ENCODE results near the gene RSRC1. TPM values are rescaled to one million over a fixed set of nuclear protein-coding genes. Genes with fewer than 3 reads are reported as not detected.

The RSRC1 gene
- total RNA-seq, 5 donors from 2014 or later (not counting 1 experiment from before 2014, with no cell fraction given) = 29.9 to 35.0 (median 31.1) TPM

GRCh38 chr3:158247288-158247687, 137.4 kb downstream of the RSRC1 start:
- no peak overlapping the region for H3K4me3 ChIP-seq (ENCODE audit: control insufficient read depth in 1 of 2, extremely low read depth in 1 of 2, low read length in 1 of 2)
- no peaks in the 10 kb centered on the region for H3K27me3 Mint-ChIP-seq
- H3K4me1 ChIP-seq (ENCODE audit: control insufficient read depth in 1 of 2, extremely low read depth in 1 of 2, insufficient read depth in 2 of 2, low read length in 2 of 2) = no peaks in the 10 kb centered on the region
- H3K4me1 Mint-ChIP-seq = peaks cover 1 to 12% (median 5%) of the 10 kb centered on the region in 3 donors
- H3K36me3 ChIP-seq (ENCODE audit: control insufficient read depth in 2 of 2, extremely low read depth in 1 of 2, insufficient read depth in 1 of 2, low read length in 1 of 2) = no peaks in the 10 kb centered on the region
- peaks cover 35 to 59% (median 52%) of the 10 kb centered on the region in 3 donors for H3K9me3 Mint-ChIP-seq
- CTCF ChIA-PET = no interaction called here
- no peaks in the 10 kb centered on the region for H3K27me3 ChIP-seq (replicated peaks in 1 of 2; ENCODE audit: control insufficient read depth in 2 of 2, extremely low read depth in 1 of 2, insufficient read depth in 2 of 2, low read length in 1 of 2)
- POLR2A ChIA-PET = no interaction called here
- H3K36me3 Mint-ChIP-seq = peaks cover 75% of the 10 kb centered on the region
- ATAC-seq (replicated peaks in 1 of 4) (no peak), DNase-seq (no peak)
- WGBS (ENCODE audit: insufficient coverage) = 50% methylated on average over 2 of the region's 3 CpGs
- H3K9me3 ChIP-seq = no peaks in the 10 kb centered on the region
- no peak overlapping the region for H3K27ac ChIP-seq (ENCODE audit: low read length)
- H3K4me3 Mint-ChIP-seq = no peak overlapping the region
- no peak overlapping the region for H3K27ac Mint-ChIP-seq

DNA sequence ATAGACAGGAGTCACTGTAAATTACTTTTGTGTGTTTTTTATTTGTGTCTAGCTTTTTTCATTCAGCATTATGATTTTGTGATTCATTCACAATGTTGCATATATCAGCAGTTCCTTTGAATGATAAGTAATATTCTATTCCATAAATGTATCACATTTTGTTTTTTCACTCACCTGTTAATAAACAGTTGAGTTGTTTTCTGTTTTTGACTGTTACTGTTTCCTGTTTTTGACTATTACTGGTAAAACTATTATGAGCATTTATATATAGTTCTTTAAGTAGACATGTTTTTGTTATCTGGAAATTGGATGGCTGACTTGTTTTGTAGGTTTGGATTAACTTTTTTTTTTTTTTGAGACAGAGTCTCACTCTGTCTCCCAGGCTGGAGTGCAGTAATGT, 138.4 kb downstream of the RSRC1 start:
- H3K4me1 Mint-ChIP-seq = peaks cover 1 to 12% (median 3%) of the 10 kb centered on the region in 3 donors
- peaks cover 41 to 60% (median 50%) of the 10 kb centered on the region in 3 donors for H3K9me3 Mint-ChIP-seq
- CTCF ChIA-PET = no interaction called here
- Histone ChIP-seq H3K4me1 (ENCODE audit: control insufficient read depth in 1 of 2, extremely low read depth in 1 of 2, insufficient read depth in 2 of 2, low read length in 2 of 2) (no peaks in the 10 kb centered on the region), H3K27ac (ENCODE audit: low read length) (no peak overlapping the region), H3K4me3 (ENCODE audit: control insufficient read depth in 1 of 2, extremely low read depth in 1 of 2, low read length in 1 of 2) (no peak overlapping the region), H3K9me3 (peaks cover 2% of the 10 kb centered on the region), H3K27me3 (replicated peaks in 1 of 2; ENCODE audit: control insufficient read depth in 2 of 2, extremely low read depth in 1 of 2, insufficient read depth in 2 of 2, low read length in 1 of 2) (no peaks in the 10 kb centered on the region), H3K36me3 (ENCODE audit: control insufficient read depth in 2 of 2, extremely low read depth in 1 of 2, insufficient read depth in 1 of 2, low read length in 1 of 2) (no peaks in the 10 kb centered on the region)
- no peak for DNase-seq
- POLR2A ChIA-PET = interaction anchor here in 1 of 2 donors (0.6 kb wide), 1 partner anchor 284 kb away, joined by 3 read pairs; no protein-coding TSS in a partner anchor
- H3K27me3 Mint-ChIP-seq = no peaks in the 10 kb centered on the region
- peaks cover 79% of the 10 kb centered on the region for H3K36me3 Mint-ChIP-seq
- H3K4me3 Mint-ChIP-seq = no peak overlapping the region
- H3K27ac Mint-ChIP-seq = no peak overlapping the region
- ATAC-seq (replicated peaks in 1 of 4) = no peak

- H3K4me3 ChIP-seq (ENCODE audit: control insufficient read depth in 1 of 2, extremely low read depth in 1 of 2, low read length in 1 of 2) = no peak overlapping the region
- no peaks in the 10 kb centered on the region for H3K27me3 Mint-ChIP-seq
- no peak for ATAC-seq (replicated peaks in 1 of 4)
- CTCF ChIA-PET = interaction anchor here in 1 of 2 donors (0.6 kb wide), 1 partner anchor 254 kb away, joined by 4 read pairs; no protein-coding TSS in a partner anchor
- H3K9me3 ChIP-seq = peaks cover 4% of the 10 kb centered on the region
- no peak for DNase-seq
- no peak overlapping the region for H3K4me3 Mint-ChIP-seq
- peaks cover 41 to 53% (median 51%) of the 10 kb centered on the region in 3 donors for H3K9me3 Mint-ChIP-seq
- H3K36me3 Mint-ChIP-seq = peaks cover 80% of the 10 kb centered on the region
- 92% methylated on average over 1 of the region's 2 CpGs for WGBS (ENCODE audit: insufficient coverage)
- POLR2A ChIA-PET = no interaction called here
- H3K4me1 ChIP-seq (ENCODE audit: control insufficient read depth in 1 of 2, extremely low read depth in 1 of 2, insufficient read depth in 2 of 2, low read length in 2 of 2) = no peaks in the 10 kb centered on the region
- peaks cover 1 to 12% (median 3%) of the 10 kb centered on the region in 3 donors for H3K4me1 Mint-ChIP-seq
- H3K27ac Mint-ChIP-seq = no peak overlapping the region
- H3K36me3 ChIP-seq (ENCODE audit: control insufficient read depth in 2 of 2, extremely low read depth in 1 of 2, insufficient read depth in 1 of 2, low read length in 1 of 2) = no peaks in the 10 kb centered on the region
- no peaks in the 10 kb centered on the region for H3K27me3 ChIP-seq (replicated peaks in 1 of 2; ENCODE audit: control insufficient read depth in 2 of 2, extremely low read depth in 1 of 2, insufficient read depth in 2 of 2, low read length in 1 of 2)
- H3K27ac ChIP-seq (ENCODE audit: low read length) = no peak overlapping the region
Observed at GRCh38 chr3:158249183-158249582, 139.3 kb downstream of the RSRC1 start.

DNA sequence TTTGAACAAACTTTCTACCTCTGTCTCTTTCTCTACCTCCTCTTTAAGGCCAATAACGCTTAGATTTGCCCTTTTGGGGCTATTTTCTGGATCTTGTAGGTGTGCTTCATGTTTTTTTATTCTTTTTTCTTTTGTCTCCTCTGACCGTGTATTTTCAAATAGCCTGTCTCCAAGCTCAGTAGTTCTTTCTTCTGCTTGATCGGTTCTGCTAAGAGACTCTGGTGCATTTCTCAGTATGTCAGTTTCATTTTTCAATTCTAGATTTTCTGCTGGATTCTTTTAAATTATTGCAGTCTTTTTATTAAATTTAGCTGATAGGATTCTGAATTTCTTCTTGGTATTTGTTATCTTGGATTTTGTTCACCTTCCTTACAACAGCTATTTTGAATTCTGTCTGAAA, 148.7 kb downstream of the RSRC1 start:
- no peaks in the 10 kb centered on the region for H3K27me3 ChIP-seq (replicated peaks in 1 of 2; ENCODE audit: control insufficient read depth in 2 of 2, extremely low read depth in 1 of 2, insufficient read depth in 2 of 2, low read length in 1 of 2)
- Mint-ChIP-seq H3K27ac (no peak overlapping the region), H3K4me1 (peaks cover 5 to 16% (median 10%) of the 10 kb centered on the region in 3 donors), H3K27me3 (no peaks in the 10 kb centered on the region), H3K9me3 (peaks cover 7 to 33% (median 26%) of the 10 kb centered on the region in 3 donors), H3K36me3 (peaks cover 82% of the 10 kb centered on the region), H3K4me3 (no peak overlapping the region)
- CTCF ChIA-PET = no interaction called here
- ATAC-seq (replicated peaks in 1 of 4) (no peak), DNase-seq (no peak)
- no peak overlapping the region for H3K4me3 ChIP-seq (ENCODE audit: control insufficient read depth in 1 of 2, extremely low read depth in 1 of 2, low read length in 1 of 2)
- no peak overlapping the region for H3K27ac ChIP-seq (ENCODE audit: low read length)
- WGBS (ENCODE audit: insufficient coverage) = 100% methylated on average over 2 of the region's 3 CpGs
- H3K4me1 ChIP-seq (ENCODE audit: control insufficient read depth in 1 of 2, extremely low read depth in 1 of 2, insufficient read depth in 2 of 2, low read length in 2 of 2) = no peaks in the 10 kb centered on the region
- POLR2A ChIA-PET = no interaction called here
- H3K9me3 ChIP-seq = no peaks in the 10 kb centered on the region
- H3K36me3 ChIP-seq (ENCODE audit: control insufficient read depth in 2 of 2, extremely low read depth in 1 of 2, insufficient read depth in 1 of 2, low read length in 1 of 2) = no peaks in the 10 kb centered on the region

- WGBS (ENCODE audit: insufficient coverage) = 100% methylated on average over 3 of the region's 4 CpGs
- Histone ChIP-seq H3K27ac (ENCODE audit: low read length) (no peak overlapping the region), H3K4me3 (ENCODE audit: control insufficient read depth in 1 of 2, extremely low read depth in 1 of 2, low read length in 1 of 2) (no peak overlapping the region), H3K27me3 (replicated peaks in 1 of 2; ENCODE audit: control insufficient read depth in 2 of 2, extremely low read depth in 1 of 2, insufficient read depth in 2 of 2, low read length in 1 of 2) (no peaks in the 10 kb centered on the region), H3K36me3 (ENCODE audit: control insufficient read depth in 2 of 2, extremely low read depth in 1 of 2, insufficient read depth in 1 of 2, low read length in 1 of 2) (no peaks in the 10 kb centered on the region), H3K9me3 (no peaks in the 10 kb centered on the region), H3K4me1 (ENCODE audit: control insufficient read depth in 1 of 2, extremely low read depth in 1 of 2, insufficient read depth in 2 of 2, low read length in 2 of 2) (no peaks in the 10 kb centered on the region)
- Mint-ChIP-seq H3K4me3 (no peak overlapping the region), H3K36me3 (peaks cover 83% of the 10 kb centered on the region), H3K27ac (no peak overlapping the region), H3K27me3 (no peaks in the 10 kb centered on the region), H3K9me3 (peaks cover 14 to 47% (median 32%) of the 10 kb centered on the region in 3 donors), H3K4me1 (peaks cover 5 to 16% (median 10%) of the 10 kb centered on the region in 3 donors)
- no peak for ATAC-seq (replicated peaks in 1 of 4)
- POLR2A ChIA-PET = no interaction called here
- no peak for DNase-seq
- CTCF ChIA-PET = no interaction called here
Observed at GRCh38 chr3:158260392-158260791, 150.5 kb downstream of the RSRC1 start.

- 100% methylated on average over 2 of the region's 4 CpGs for WGBS (ENCODE audit: insufficient coverage)
- H3K36me3 Mint-ChIP-seq = peaks cover 73% of the 10 kb centered on the region
- Histone ChIP-seq H3K36me3 (ENCODE audit: control insufficient read depth in 2 of 2, extremely low read depth in 1 of 2, insufficient read depth in 1 of 2, low read length in 1 of 2) (no peaks in the 10 kb centered on the region), H3K27ac (ENCODE audit: low read length) (no peak overlapping the region), H3K4me1 (ENCODE audit: control insufficient read depth in 1 of 2, extremely low read depth in 1 of 2, insufficient read depth in 2 of 2, low read length in 2 of 2) (no peaks in the 10 kb centered on the region), H3K4me3 (ENCODE audit: control insufficient read depth in 1 of 2, extremely low read depth in 1 of 2, low read length in 1 of 2) (no peak overlapping the region), H3K9me3 (peaks cover 3% of the 10 kb centered on the region), H3K27me3 (replicated peaks in 1 of 2; ENCODE audit: control insufficient read depth in 2 of 2, extremely low read depth in 1 of 2, insufficient read depth in 2 of 2, low read length in 1 of 2) (no peaks in the 10 kb centered on the region)
- no peak for DNase-seq
- CTCF ChIA-PET = no interaction called here
- H3K9me3 Mint-ChIP-seq = peaks cover 19 to 37% (median 28%) of the 10 kb centered on the region in 3 donors
- no peaks in the 10 kb centered on the region for H3K27me3 Mint-ChIP-seq
- no peak for ATAC-seq (replicated peaks in 1 of 4)
- H3K27ac Mint-ChIP-seq = no peak overlapping the region
- POLR2A ChIA-PET = interaction anchor here in 1 of 2 donors (0.6 kb wide), 1 partner anchor 46 kb away, joined by 3 read pairs; no protein-coding TSS in a partner anchor
- peaks cover 5 to 16% (median 8%) of the 10 kb centered on the region in 3 donors for H3K4me1 Mint-ChIP-seq
- H3K4me3 Mint-ChIP-seq = no peak overlapping the region
Observed at GRCh38 chr3:158261371-158261991, 151.6 kb downstream of the RSRC1 start.

Measured in T-cell (primary cell).